ENCODE results near the gene CDH4.

Gene CDH4

GRCh38 chr20:61583356-61583755, 331.3 kb downstream of the CDH4 start:
- no peaks in the 10 kb centered on the region for H3K36me3 Mint-ChIP-seq
- H3K27ac Mint-ChIP-seq = no peak overlapping the region
- H3K4me3 Mint-ChIP-seq = no peak overlapping the region
- DNase-seq (no peak), ATAC-seq (replicated peaks) (no peak)
- peaks cover 0 to 6% of the 10 kb centered on the region in 2 donors for H3K27me3 Mint-ChIP-seq
- H3K4me1 Mint-ChIP-seq = no peaks in the 10 kb centered on the region
- H3K9me3 Mint-ChIP-seq = no peaks in the 10 kb centered on the region

GRCh38 chr20:61584851-61585250, 332.8 kb downstream of the CDH4 start:
- no peak for DNase-seq
- H3K4me3 Mint-ChIP-seq = no peak overlapping the region

GRCh38 chr20:61585764-61586163, 333.7 kb downstream of the CDH4 start:
- Mint-ChIP-seq H3K27me3 (peaks cover 0 to 6% of the 10 kb centered on the region in 2 donors), H3K36me3 (no peaks in the 10 kb centered on the region), H3K4me1 (no peaks in the 10 kb centered on the region), H3K4me3 (no peak overlapping the region), H3K9me3 (peaks cover 0 to 2% of the 10 kb centered on the region in 2 donors), H3K27ac (no peak overlapping the region)
- ATAC-seq (replicated peaks) (no peak), DNase-seq (no peak)

More at GRCh38 chr20:61584851-61585250, 332.8 kb downstream of the CDH4 start:
- H3K27ac Mint-ChIP-seq = no peak overlapping the region
- H3K9me3 Mint-ChIP-seq = peaks cover 0 to 2% of the 10 kb centered on the region in 2 donors
- H3K4me1 Mint-ChIP-seq = no peaks in the 10 kb centered on the region
- H3K36me3 Mint-ChIP-seq = no peaks in the 10 kb centered on the region
- H3K27me3 Mint-ChIP-seq = peaks cover 0 to 6% of the 10 kb centered on the region in 2 donors
- no peak for ATAC-seq (replicated peaks)

- H3K9me3 Mint-ChIP-seq = peaks cover 0 to 6% of the 10 kb centered on the region in 2 donors
- no peaks in the 10 kb centered on the region for H3K4me1 Mint-ChIP-seq
- no peaks in the 10 kb centered on the region for H3K36me3 Mint-ChIP-seq
- no peak overlapping the region for H3K27ac Mint-ChIP-seq
- no peak for DNase-seq
- ATAC-seq (replicated peaks) = no peak
- peaks cover 0 to 6% of the 10 kb centered on the region in 2 donors for H3K27me3 Mint-ChIP-seq
- H3K4me3 Mint-ChIP-seq = no peak overlapping the region
Measured at GRCh38 chr20:61587036-61587435, 335.0 kb downstream of the CDH4 start.

GRCh38 chr20:61587681-61588289, 335.7 kb downstream of the CDH4 start:
- peaks cover 4 to 9% of the 10 kb centered on the region in 2 donors for H3K9me3 Mint-ChIP-seq
- no peak overlapping the region for H3K27ac Mint-ChIP-seq
- no peaks in the 10 kb centered on the region for H3K36me3 Mint-ChIP-seq
- no peak overlapping the region for H3K4me3 Mint-ChIP-seq
- no peaks in the 10 kb centered on the region for H3K4me1 Mint-ChIP-seq
- H3K27me3 Mint-ChIP-seq = no peaks in the 10 kb centered on the region
- ATAC-seq (replicated peaks) (no peak), DNase-seq (no peak)

GRCh38 chr20:61588411-61589385, 336.6 kb downstream of the CDH4 start:
- no peak for DNase-seq
- Mint-ChIP-seq H3K9me3 (peaks cover 9 to 12% of the 10 kb centered on the region in 2 donors), H3K27ac (no peak overlapping the region), H3K4me3 (no peak overlapping the region), H3K27me3 (no peaks in the 10 kb centered on the region), H3K4me1 (no peaks in the 10 kb centered on the region), H3K36me3 (no peaks in the 10 kb centered on the region)
- no peak for ATAC-seq (replicated peaks)

GRCh38 chr20:61590236-61590635, 338.2 kb downstream of the CDH4 start:
- DNase-seq (no peak), ATAC-seq (replicated peaks) (no peak)
- H3K4me1 Mint-ChIP-seq = no peaks in the 10 kb centered on the region
- H3K4me3 Mint-ChIP-seq = no peak overlapping the region
- no peaks in the 10 kb centered on the region for H3K27me3 Mint-ChIP-seq
- H3K27ac Mint-ChIP-seq = no peak overlapping the region
- peaks cover 9 to 12% of the 10 kb centered on the region in 2 donors for H3K9me3 Mint-ChIP-seq
- no peaks in the 10 kb centered on the region for H3K36me3 Mint-ChIP-seq

GRCh38 chr20:61593516-61593915, 341.5 kb downstream of the CDH4 start:
- Mint-ChIP-seq H3K4me1 (no peaks in the 10 kb centered on the region), H3K27ac (no peak overlapping the region), H3K27me3 (no peaks in the 10 kb centered on the region), H3K4me3 (no peak overlapping the region), H3K9me3 (peaks cover 19 to 24% of the 10 kb centered on the region in 2 donors), H3K36me3 (peaks cover 3% of the 10 kb centered on the region in 2 donors)
- DNase-seq (no peak), ATAC-seq (replicated peaks) (no peak)

GRCh38 chr20:61594198-61594597, 342.1 kb downstream of the CDH4 start:
- no peak overlapping the region for H3K27ac Mint-ChIP-seq
- peaks cover 17 to 24% of the 10 kb centered on the region in 2 donors for H3K9me3 Mint-ChIP-seq
- ATAC-seq (replicated peaks) = no peak
- no peaks in the 10 kb centered on the region for H3K27me3 Mint-ChIP-seq
- H3K4me1 Mint-ChIP-seq = no peaks in the 10 kb centered on the region
- DNase-seq = no peak
- H3K36me3 Mint-ChIP-seq = peaks cover 3% of the 10 kb centered on the region in 2 donors
- no peak overlapping the region for H3K4me3 Mint-ChIP-seq

- no peaks in the 10 kb centered on the region for H3K4me1 Mint-ChIP-seq
- peaks cover 17 to 24% of the 10 kb centered on the region in 2 donors for H3K9me3 Mint-ChIP-seq
- no peak overlapping the region for H3K27ac Mint-ChIP-seq
- peaks cover 3% of the 10 kb centered on the region in 2 donors for H3K36me3 Mint-ChIP-seq
- DNase-seq = no peak
- no peaks in the 10 kb centered on the region for H3K27me3 Mint-ChIP-seq
- ATAC-seq (replicated peaks) = no peak
- no peak overlapping the region for H3K4me3 Mint-ChIP-seq
Measured at GRCh38 chr20:61595216-61595615, 343.2 kb downstream of the CDH4 start.

GRCh38 chr20:61596687-61597330, 344.7 kb downstream of the CDH4 start:
- ATAC-seq (replicated peaks) (no peak), DNase-seq (no peak)
- Mint-ChIP-seq H3K36me3 (peaks cover 3% of the 10 kb centered on the region in 2 donors), H3K9me3 (peaks cover 16 to 24% of the 10 kb centered on the region in 2 donors), H3K4me1 (no peaks in the 10 kb centered on the region), H3K27ac (no peak overlapping the region), H3K4me3 (no peak overlapping the region), H3K27me3 (no peaks in the 10 kb centered on the region)

GRCh38 chr20:61597996-61598395, 345.9 kb downstream of the CDH4 start:
- Mint-ChIP-seq H3K4me1 (no peaks in the 10 kb centered on the region), H3K36me3 (peaks cover 3% of the 10 kb centered on the region in 2 donors), H3K4me3 (no peak overlapping the region), H3K27me3 (no peaks in the 10 kb centered on the region), H3K27ac (no peak overlapping the region), H3K9me3 (peaks cover 13 to 18% of the 10 kb centered on the region in 2 donors)
- ATAC-seq (replicated peaks) (no peak), DNase-seq (no peak)

GRCh38 chr20:61598586-61598985, 346.5 kb downstream of the CDH4 start:
- no peak for ATAC-seq (replicated peaks)
- no peak for DNase-seq
- H3K4me1 Mint-ChIP-seq = no peaks in the 10 kb centered on the region

GRCh38 chr20:61599061-61599531, 347.0 kb downstream of the CDH4 start:
- H3K27me3 Mint-ChIP-seq = no peaks in the 10 kb centered on the region
- ATAC-seq (replicated peaks) (no peak), DNase-seq (no peak)
- no peaks in the 10 kb centered on the region for H3K4me1 Mint-ChIP-seq
- H3K36me3 Mint-ChIP-seq = peaks cover 3% of the 10 kb centered on the region in 2 donors
- peaks cover 15 to 16% of the 10 kb centered on the region in 2 donors for H3K9me3 Mint-ChIP-seq
- H3K27ac Mint-ChIP-seq = no peak overlapping the region
- no peak overlapping the region for H3K4me3 Mint-ChIP-seq

More at GRCh38 chr20:61598586-61598985, 346.5 kb downstream of the CDH4 start:
- H3K9me3 Mint-ChIP-seq = peaks cover 15% of the 10 kb centered on the region in 2 donors
- peaks cover 3% of the 10 kb centered on the region in 2 donors for H3K36me3 Mint-ChIP-seq
- H3K27me3 Mint-ChIP-seq = no peaks in the 10 kb centered on the region
- H3K4me3 Mint-ChIP-seq = no peak overlapping the region
- no peak overlapping the region for H3K27ac Mint-ChIP-seq
